ENCODE data around the gene HCFC1R1.
A peak's percentile ranks its signal among the peaks of the same experiment; 100 is the strongest.

The HCFC1R1 gene

DNA sequence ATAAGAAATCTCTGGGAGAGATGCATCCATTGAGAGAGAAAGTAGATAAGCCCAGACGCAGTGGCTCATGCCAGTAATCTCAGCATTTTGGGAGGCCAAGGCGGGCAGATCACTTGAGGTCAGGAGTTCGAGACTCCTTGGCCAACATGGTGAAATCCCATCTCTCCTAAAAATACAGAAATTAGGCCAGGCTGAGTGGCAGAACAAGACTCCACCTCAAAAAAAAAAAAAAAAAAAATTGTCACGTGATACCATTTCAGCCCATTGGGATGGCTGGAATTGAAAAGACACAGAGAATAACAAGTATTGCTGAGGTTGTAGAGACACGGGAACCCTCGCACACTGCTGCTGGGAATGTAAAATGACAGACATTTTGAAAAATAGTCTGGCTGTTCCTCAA, 38.8 kb upstream of the HCFC1R1 start:
- Histone ChIP-seq H3K27ac (replicated peaks; ENCODE audit: low read length) (no peak overlapping the region), H2BK120ac (ENCODE audit: low read depth, low read length) (no peak overlapping the region), H3K4ac (ENCODE audit: low read length) (no peak overlapping the region), H3K23ac (ENCODE audit: low read depth, low read length, poor library complexity) (no peak overlapping the region), H3K79me1 (ENCODE audit: low read depth, low read length) (peaks cover 1% of the 10 kb centered on the region), H3K36me3 (replicated peaks in 1 of 2; ENCODE audit: control insufficient read depth in 2 of 2, insufficient read depth in 2 of 2, low read length in 2 of 2) (no peaks in the 10 kb centered on the region), H3K9me3 (replicated peaks in 1 of 2; ENCODE audit: control insufficient read depth in 2 of 2, insufficient read depth in 1 of 2, low read depth in 1 of 2, low read length in 2 of 2) (no peaks in the 10 kb centered on the region), H4K91ac (ENCODE audit: low read depth, low read length, poor library complexity) (no peak overlapping the region), H3K14ac (ENCODE audit: low read length) (no peak overlapping the region), H2BK5ac (ENCODE audit: low read length) (no peak overlapping the region), H3K27me3 (ENCODE audit: control insufficient read depth in 3 of 3, insufficient read depth in 3 of 3, low read depth in 1 of 3, low read length in 3 of 3) (peaks cover 0 to 12% (median 10%) of the 10 kb centered on the region in 3 experiments), H2BK12ac (ENCODE audit: low read length) (no peak overlapping the region), H3K4me2 (ENCODE audit: insufficient read depth, low read length, poor library complexity, severe bottlenecking) (no peak overlapping the region), H2AFZ (ENCODE audit: low read length) (no peak overlapping the region), H3K9ac (ENCODE audit: low read depth, low read length, poor library complexity) (no peak overlapping the region), H3K18ac (ENCODE audit: low read length) (no peak overlapping the region), H2AK5ac (ENCODE audit: low read depth, low read length) (no peak overlapping the region), H4K8ac (ENCODE audit: low read depth, low read length) (no peak overlapping the region), H3K4me3 (ENCODE audit: low read length in 2 of 2) (no peak overlapping the region), H2BK15ac (ENCODE audit: low read length) (no peak overlapping the region), H3K4me1 (ENCODE audit: control insufficient read depth in 2 of 2, insufficient read depth in 1 of 2, low read depth in 1 of 2, low read length in 2 of 2) (peaks cover 5 to 10% of the 10 kb centered on the region in 2 donors)
- no peak for DNase-seq (ENCODE audit: low spot score)
- WGBS, 2 donors (ENCODE audit: extremely low coverage in 2 of 2, insufficient read length in 2 of 2, insufficient replicate concordance in 1 of 2), result no CpG with 5 or more reads among the region's 6 CpGs

DNA sequence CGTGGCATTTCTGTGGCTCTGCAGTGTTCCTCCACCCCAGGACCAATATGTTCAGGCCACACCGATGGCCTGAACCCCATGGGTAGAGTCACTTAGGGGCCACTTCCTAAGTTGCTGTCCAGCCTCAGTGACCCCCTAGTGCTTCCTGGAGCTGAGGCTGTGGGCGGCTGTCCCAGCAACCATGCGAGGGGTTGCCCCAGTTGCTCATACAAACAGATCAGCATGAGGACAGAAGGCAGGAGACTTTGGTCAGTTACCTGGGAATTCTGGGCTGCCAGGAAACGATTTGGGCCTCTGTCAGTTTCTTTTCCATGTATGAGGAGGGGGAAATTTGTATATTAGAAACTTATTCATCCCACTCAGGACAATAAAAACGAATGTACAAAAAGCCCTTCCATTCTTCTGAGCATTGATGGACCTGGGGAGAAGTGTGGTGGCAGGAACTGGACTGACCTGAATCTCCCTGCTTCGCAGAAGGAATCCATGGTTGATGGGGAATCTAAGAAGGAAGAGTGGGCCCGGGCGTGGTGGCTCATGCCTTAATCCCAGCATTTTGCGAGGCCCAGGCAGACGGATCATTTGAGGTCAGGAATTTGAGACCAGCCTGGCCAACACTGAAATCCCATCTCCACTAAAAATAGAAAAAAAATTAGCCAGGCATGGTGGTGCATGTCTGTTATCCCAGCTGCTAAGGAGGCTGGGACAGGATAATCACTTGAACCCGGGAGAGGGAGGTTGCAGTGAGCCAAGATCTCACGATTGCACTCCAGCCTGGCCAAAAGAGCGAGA, 36.8 kb upstream of the HCFC1R1 start:
- H3K9ac ChIP-seq (ENCODE audit: low read depth, low read length, poor library complexity), result no peak overlapping the region
- H3K18ac ChIP-seq (ENCODE audit: low read length), result no peak overlapping the region
- no peak overlapping the region for H2AK5ac ChIP-seq (ENCODE audit: low read depth, low read length)
- no peak overlapping the region for H3K4ac ChIP-seq (ENCODE audit: low read length)
- H3K36me3 ChIP-seq (replicated peaks in 1 of 2; ENCODE audit: control insufficient read depth in 2 of 2, insufficient read depth in 2 of 2, low read length in 2 of 2), result peaks cover 0 to under 1% of the 10 kb centered on the region in 2 donors
- no peak overlapping the region for H3K14ac ChIP-seq (ENCODE audit: low read length)
- no peak overlapping the region for H2BK120ac ChIP-seq (ENCODE audit: low read depth, low read length)
- no peak for DNase-seq (ENCODE audit: low spot score)
- no CpG with 5 or more reads among the region's 14 CpGs for WGBS, 2 donors (ENCODE audit: extremely low coverage in 2 of 2, insufficient read length in 2 of 2, insufficient replicate concordance in 1 of 2)
- no peak overlapping the region for H4K91ac ChIP-seq (ENCODE audit: low read depth, low read length, poor library complexity)
- no peak overlapping the region for H2BK12ac ChIP-seq (ENCODE audit: low read length)
- peaks cover 0 to 13% (median 0%) of the 10 kb centered on the region in 3 experiments for H3K27me3 ChIP-seq (ENCODE audit: control insufficient read depth in 3 of 3, insufficient read depth in 3 of 3, low read depth in 1 of 3, low read length in 3 of 3)
- no peak overlapping the region for H3K27ac ChIP-seq (replicated peaks; ENCODE audit: low read length)
- H3K23ac ChIP-seq (ENCODE audit: low read depth, low read length, poor library complexity), result no peak overlapping the region
- peaks cover 1% of the 10 kb centered on the region for H3K79me1 ChIP-seq (ENCODE audit: low read depth, low read length)
- H2BK5ac ChIP-seq (ENCODE audit: low read length), result no peak overlapping the region
- no peak overlapping the region for H2AFZ ChIP-seq (ENCODE audit: low read length)
- no peaks in the 10 kb centered on the region for H3K9me3 ChIP-seq (replicated peaks in 1 of 2; ENCODE audit: control insufficient read depth in 2 of 2, insufficient read depth in 1 of 2, low read depth in 1 of 2, low read length in 2 of 2)
- H2BK15ac ChIP-seq (ENCODE audit: low read length), result no peak overlapping the region
- peaks cover 5 to 10% of the 10 kb centered on the region in 2 donors for H3K4me1 ChIP-seq (ENCODE audit: control insufficient read depth in 2 of 2, insufficient read depth in 1 of 2, low read depth in 1 of 2, low read length in 2 of 2)
- H3K4me3 ChIP-seq (ENCODE audit: low read length in 2 of 2), result no peak overlapping the region
- no peak overlapping the region for H3K4me2 ChIP-seq (ENCODE audit: insufficient read depth, low read length, poor library complexity, severe bottlenecking)
- no peak overlapping the region for H4K8ac ChIP-seq (ENCODE audit: low read depth, low read length)

DNA sequence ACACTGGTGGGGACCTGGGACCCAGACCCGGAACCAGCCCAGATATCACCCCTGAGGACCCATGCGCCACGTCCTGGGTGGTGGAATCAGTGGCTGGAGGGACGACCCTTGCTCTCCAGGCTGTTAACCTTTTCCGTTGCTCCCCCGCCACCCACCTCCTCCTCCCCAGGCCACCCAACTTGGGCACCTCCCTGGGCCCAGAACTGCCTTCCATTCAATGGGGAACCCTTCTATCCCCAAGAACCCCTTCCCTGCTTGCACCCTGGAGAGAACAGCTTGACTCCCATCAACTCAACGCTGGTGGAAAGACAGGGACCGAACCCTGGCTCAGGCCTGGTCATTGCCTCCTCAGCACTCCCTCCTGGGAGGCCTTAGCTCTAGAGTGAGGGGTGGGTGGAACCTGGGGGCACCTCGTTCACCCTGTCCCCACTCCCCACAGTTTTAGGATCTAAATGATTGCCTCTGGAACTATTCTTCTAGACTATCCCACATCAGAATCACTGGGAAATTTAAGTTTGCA, 36.0 kb upstream of the HCFC1R1 start:
- WGBS, 2 donors (ENCODE audit: extremely low coverage in 2 of 2, insufficient read length in 2 of 2, insufficient replicate concordance in 1 of 2), result no CpG with 5 or more reads among the region's 9 CpGs
- peak overlapping the region; percentile 86 for H4K8ac ChIP-seq (ENCODE audit: low read depth, low read length)
- peak overlapping the region; percentile 1 for H2BK5ac ChIP-seq (ENCODE audit: low read length)
- H2BK120ac ChIP-seq (ENCODE audit: low read depth, low read length), result no peak overlapping the region
- peak overlapping the region; percentile 53 for H2AK5ac ChIP-seq (ENCODE audit: low read depth, low read length)
- peak overlapping the region; percentile 58 for H3K4me3 ChIP-seq (ENCODE audit: low read length in 2 of 2)
- H2BK15ac ChIP-seq (ENCODE audit: low read length), result peak overlapping the region; percentile 69
- no peak overlapping the region for H3K4ac ChIP-seq (ENCODE audit: low read length)
- H2BK12ac ChIP-seq (ENCODE audit: low read length), result no peak overlapping the region
- H2AFZ ChIP-seq (ENCODE audit: low read length), result peak overlapping the region; percentile 93
- peaks cover 0 to 13% (median 0%) of the 10 kb centered on the region in 3 experiments for H3K27me3 ChIP-seq (ENCODE audit: control insufficient read depth in 3 of 3, insufficient read depth in 3 of 3, low read depth in 1 of 3, low read length in 3 of 3)
- H4K91ac ChIP-seq (ENCODE audit: low read depth, low read length, poor library complexity), result peak overlapping the region; percentile 79
- H3K9me3 ChIP-seq (replicated peaks in 1 of 2; ENCODE audit: control insufficient read depth in 2 of 2, insufficient read depth in 1 of 2, low read depth in 1 of 2, low read length in 2 of 2), result no peaks in the 10 kb centered on the region
- H3K4me1 ChIP-seq (ENCODE audit: control insufficient read depth in 2 of 2, insufficient read depth in 1 of 2, low read depth in 1 of 2, low read length in 2 of 2), result peaks cover 5 to 7% of the 10 kb centered on the region in 2 donors
- peak overlapping the region; percentile 42 for H3K27ac ChIP-seq (replicated peaks; ENCODE audit: low read length)
- H3K18ac ChIP-seq (ENCODE audit: low read length), result peak overlapping the region; percentile 96
- peak overlapping the region; percentile 87 for H3K23ac ChIP-seq (ENCODE audit: low read depth, low read length, poor library complexity)
- H3K4me2 ChIP-seq (ENCODE audit: insufficient read depth, low read length, poor library complexity, severe bottlenecking), result peak overlapping the region; percentile 64
- H3K79me1 ChIP-seq (ENCODE audit: low read depth, low read length), result peaks cover 1% of the 10 kb centered on the region
- no peak for DNase-seq (ENCODE audit: low spot score)
- H3K36me3 ChIP-seq (replicated peaks in 1 of 2; ENCODE audit: control insufficient read depth in 2 of 2, insufficient read depth in 2 of 2, low read length in 2 of 2), result peaks cover under 1 to 7% of the 10 kb centered on the region in 2 donors
- H3K14ac ChIP-seq (ENCODE audit: low read length), result peak overlapping the region; percentile 58
- peak overlapping the region; percentile 89 for H3K9ac ChIP-seq (ENCODE audit: low read depth, low read length, poor library complexity)

DNA sequence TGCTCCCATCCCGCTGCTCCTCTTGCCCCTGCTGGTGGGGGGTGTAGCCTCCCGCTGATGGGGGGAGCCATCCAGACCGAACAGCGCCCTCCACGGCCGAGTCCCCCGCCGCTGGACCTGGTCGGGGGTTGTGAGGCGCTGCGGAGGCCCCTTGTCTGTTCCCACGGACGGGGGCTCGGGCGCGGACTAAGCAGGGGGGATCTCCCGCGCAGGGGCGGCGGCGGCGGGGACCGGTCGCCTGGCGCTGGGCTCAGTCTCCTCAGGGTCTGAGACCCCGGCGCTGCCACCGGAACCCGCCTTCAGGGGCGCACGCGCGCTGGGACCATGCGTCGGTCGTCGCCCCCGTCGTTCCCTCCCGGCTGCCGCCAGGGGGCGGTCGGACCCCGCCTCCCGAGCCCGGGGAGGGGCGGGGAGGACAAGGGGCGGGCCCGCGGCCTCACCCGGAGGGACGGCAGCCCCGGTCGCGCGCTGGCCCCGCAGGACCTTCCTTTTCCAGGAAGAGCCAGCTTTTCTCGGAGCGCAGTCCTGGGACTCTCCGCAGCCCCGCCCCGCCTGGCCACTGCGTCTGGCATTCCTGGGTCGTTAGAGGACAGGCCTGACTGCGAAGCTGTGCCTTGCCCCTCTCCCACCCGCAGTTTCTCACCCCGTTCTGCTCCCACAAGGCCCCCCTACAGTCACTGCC, 35.4 kb upstream of the HCFC1R1 start:
- H3K18ac ChIP-seq (ENCODE audit: low read length), result peak overlapping the region; percentile 96
- H3K4me2 ChIP-seq (ENCODE audit: insufficient read depth, low read length, poor library complexity, severe bottlenecking), result peak overlapping the region; percentile 96
- peak overlapping the region; percentile 42 for H3K27ac ChIP-seq (replicated peaks; ENCODE audit: low read length)
- peaks cover 5 to 7% of the 10 kb centered on the region in 2 donors for H3K4me1 ChIP-seq (ENCODE audit: control insufficient read depth in 2 of 2, insufficient read depth in 1 of 2, low read depth in 1 of 2, low read length in 2 of 2)
- no peak overlapping the region for H3K4ac ChIP-seq (ENCODE audit: low read length)
- H2AK5ac ChIP-seq (ENCODE audit: low read depth, low read length), result peak overlapping the region; percentile 73
- H2AFZ ChIP-seq (ENCODE audit: low read length), result peak overlapping the region; percentile 93
- H3K36me3 ChIP-seq (replicated peaks in 1 of 2; ENCODE audit: control insufficient read depth in 2 of 2, insufficient read depth in 2 of 2, low read length in 2 of 2), result peaks cover 3 to 9% of the 10 kb centered on the region in 2 donors
- DNase-seq (ENCODE audit: low spot score), result peak; percentile 94
- peak overlapping the region; percentile 1 for H2BK5ac ChIP-seq (ENCODE audit: low read length)
- H4K8ac ChIP-seq (ENCODE audit: low read depth, low read length), result peak overlapping the region; percentile 86
- H3K79me1 ChIP-seq (ENCODE audit: low read depth, low read length), result peaks cover 1% of the 10 kb centered on the region
- peak overlapping the region; percentile 58 for H3K14ac ChIP-seq (ENCODE audit: low read length)
- H3K27me3 ChIP-seq (ENCODE audit: control insufficient read depth in 3 of 3, insufficient read depth in 3 of 3, low read depth in 1 of 3, low read length in 3 of 3), result peaks cover 0 to 13% (median 0%) of the 10 kb centered on the region in 3 experiments
- no CpG with 5 or more reads among the region's 67 CpGs for WGBS, 2 donors (ENCODE audit: extremely low coverage in 2 of 2, insufficient read length in 2 of 2, insufficient replicate concordance in 1 of 2)
- peak overlapping the region; percentile 58 to 88 for H3K4me3 ChIP-seq (ENCODE audit: low read length in 2 of 2)
- H3K9ac ChIP-seq (ENCODE audit: low read depth, low read length, poor library complexity), result peak overlapping the region; percentile 94
- H4K91ac ChIP-seq (ENCODE audit: low read depth, low read length, poor library complexity), result peak overlapping the region; percentile 79
- H2BK15ac ChIP-seq (ENCODE audit: low read length), result peak overlapping the region; percentile 70
- H2BK12ac ChIP-seq (ENCODE audit: low read length), result peak overlapping the region; percentile 30
- no peaks in the 10 kb centered on the region for H3K9me3 ChIP-seq (replicated peaks in 1 of 2; ENCODE audit: control insufficient read depth in 2 of 2, insufficient read depth in 1 of 2, low read depth in 1 of 2, low read length in 2 of 2)
- no peak overlapping the region for H2BK120ac ChIP-seq (ENCODE audit: low read depth, low read length)
- peak overlapping the region; percentile 87 for H3K23ac ChIP-seq (ENCODE audit: low read depth, low read length, poor library complexity)

All from neuronal stem cell (in vitro differentiated cells).